Measurements from ENCODE around the gene DNAJA2.

DNAJA2 gene

GRCh38 chr16:46918905-46919792, 54.3 kb downstream of the DNAJA2 start:
- Histone ChIP-seq H3K9me3 (ENCODE audit: insufficient read depth, low read depth, low read length) (no peaks in the 10 kb centered on the region), H3K9me2 (replicated peaks; ENCODE audit: low read depth, low read length) (no peaks in the 10 kb centered on the region), H3K9ac (ENCODE audit: low read depth, low read length, poor library complexity, severe bottlenecking) (no peak overlapping the region), H3K36me3 (ENCODE audit: insufficient read depth, low read length) (no peaks in the 10 kb centered on the region), H4K20me1 (ENCODE audit: insufficient read depth, low read length, poor library complexity, severe bottlenecking) (no peaks in the 10 kb centered on the region), H3K4me1 (ENCODE audit: insufficient read depth, low read length, poor library complexity, severe bottlenecking) (no peaks in the 10 kb centered on the region), H2AFZ (ENCODE audit: low read length) (no peak overlapping the region), H3F3A (ENCODE audit: low read depth) (no peaks in the 10 kb centered on the region), H3K4me2 (ENCODE audit: low read depth, low read length, poor library complexity, severe bottlenecking) (no peak overlapping the region), H3K79me2 (ENCODE audit: insufficient read depth, low read length) (no peaks in the 10 kb centered on the region), H3K4me3 (ENCODE audit: low read length, poor library complexity, severe bottlenecking) (no peak overlapping the region), H3K27me3 (ENCODE audit: insufficient read depth, low read length, poor library complexity, severe bottlenecking) (no peaks in the 10 kb centered on the region)
- TF ChIP-seq EZH2phosphoT487 (IDR thresholded peaks at IDR 0.05; ENCODE audit: borderline replicate concordance), result no peak
- no peak for TF ChIP-seq CTCF (conservative IDR thresholded peaks at IDR 0.05; ENCODE audit: low read length)

- Histone ChIP-seq H3K4me3 (ENCODE audit: low read length, poor library complexity, severe bottlenecking) (no peak overlapping the region), H4K20me1 (ENCODE audit: insufficient read depth, low read length, poor library complexity, severe bottlenecking) (no peaks in the 10 kb centered on the region), H3K4me1 (ENCODE audit: insufficient read depth, low read length, poor library complexity, severe bottlenecking) (no peaks in the 10 kb centered on the region), H3K9me2 (replicated peaks; ENCODE audit: low read depth, low read length) (no peaks in the 10 kb centered on the region), H3K27me3 (ENCODE audit: insufficient read depth, low read length, poor library complexity, severe bottlenecking) (no peaks in the 10 kb centered on the region), H3K79me2 (ENCODE audit: insufficient read depth, low read length) (no peaks in the 10 kb centered on the region), H3K36me3 (ENCODE audit: insufficient read depth, low read length) (no peaks in the 10 kb centered on the region), H3K9ac (ENCODE audit: low read depth, low read length, poor library complexity, severe bottlenecking) (no peak overlapping the region), H3F3A (ENCODE audit: low read depth) (no peaks in the 10 kb centered on the region), H3K4me2 (ENCODE audit: low read depth, low read length, poor library complexity, severe bottlenecking) (no peak overlapping the region), H2AFZ (ENCODE audit: low read length) (no peak overlapping the region), H3K9me3 (ENCODE audit: insufficient read depth, low read depth, low read length) (no peaks in the 10 kb centered on the region)
- TF ChIP-seq CTCF (conservative IDR thresholded peaks at IDR 0.05; ENCODE audit: low read length) (no peak), EZH2phosphoT487 (IDR thresholded peaks at IDR 0.05; ENCODE audit: borderline replicate concordance) (no peak)
Measured at GRCh38 chr16:46918400-46918799, 55.1 kb downstream of the DNAJA2 start.

- no peaks in the 10 kb centered on the region for H3K4me1 ChIP-seq (ENCODE audit: insufficient read depth, low read length, poor library complexity, severe bottlenecking)
- H4K20me1 ChIP-seq (ENCODE audit: insufficient read depth, low read length, poor library complexity, severe bottlenecking), result no peaks in the 10 kb centered on the region
- TF ChIP-seq EZH2phosphoT487 (IDR thresholded peaks at IDR 0.05; ENCODE audit: borderline replicate concordance) (no peak), CTCF (conservative IDR thresholded peaks at IDR 0.05; ENCODE audit: low read length) (no peak)
- H2AFZ ChIP-seq (ENCODE audit: low read length), result 0 out of 2 replicates have a peak overlapping the region, but pooled peaks have one; percentile 22
- no peak overlapping the region for H3K9ac ChIP-seq (ENCODE audit: low read depth, low read length, poor library complexity, severe bottlenecking)
- H3K4me2 ChIP-seq (ENCODE audit: low read depth, low read length, poor library complexity, severe bottlenecking), result no peak overlapping the region
- H3K9me2 ChIP-seq (replicated peaks; ENCODE audit: low read depth, low read length), result no peaks in the 10 kb centered on the region
- no peaks in the 10 kb centered on the region for H3K27me3 ChIP-seq (ENCODE audit: insufficient read depth, low read length, poor library complexity, severe bottlenecking)
- no peak overlapping the region for H3K4me3 ChIP-seq (ENCODE audit: low read length, poor library complexity, severe bottlenecking)
- no peaks in the 10 kb centered on the region for H3K36me3 ChIP-seq (ENCODE audit: insufficient read depth, low read length)
- H3K79me2 ChIP-seq (ENCODE audit: insufficient read depth, low read length), result no peaks in the 10 kb centered on the region
- no peaks in the 10 kb centered on the region for H3K9me3 ChIP-seq (ENCODE audit: insufficient read depth, low read depth, low read length)
- no peaks in the 10 kb centered on the region for H3F3A ChIP-seq (ENCODE audit: low read depth)
Measured at GRCh38 chr16:46916980-46917379, 56.5 kb downstream of the DNAJA2 start.

Measured in Loucy (cell line).